ENCODE data around the gene CDX1.

DNA sequence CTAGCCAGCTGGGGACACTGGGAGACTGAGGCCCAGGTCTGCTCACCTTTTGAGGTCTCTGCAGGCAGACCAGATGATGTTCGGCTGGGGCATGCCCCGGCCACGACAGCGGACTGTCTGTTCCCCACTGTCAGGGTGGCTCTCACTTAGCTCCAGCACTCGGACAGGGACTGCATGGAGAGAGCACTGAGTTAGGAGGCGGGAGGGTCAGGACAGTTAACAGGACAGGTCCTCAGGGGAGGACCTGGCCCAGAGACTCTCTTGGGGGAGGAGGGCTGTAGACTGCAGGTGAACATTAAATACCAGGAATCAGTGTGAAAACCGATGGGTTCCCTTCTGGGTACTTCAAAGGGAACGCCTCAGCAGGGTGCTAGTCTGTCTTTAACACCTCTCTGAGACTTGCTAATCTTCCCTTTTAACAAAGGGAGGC lies 36.1 kb upstream of the CDX1 start:
- no peak for TF ChIP-seq EZH2 (IDR thresholded peaks at IDR 0.05)
- TF ChIP-seq, protein P1, sequence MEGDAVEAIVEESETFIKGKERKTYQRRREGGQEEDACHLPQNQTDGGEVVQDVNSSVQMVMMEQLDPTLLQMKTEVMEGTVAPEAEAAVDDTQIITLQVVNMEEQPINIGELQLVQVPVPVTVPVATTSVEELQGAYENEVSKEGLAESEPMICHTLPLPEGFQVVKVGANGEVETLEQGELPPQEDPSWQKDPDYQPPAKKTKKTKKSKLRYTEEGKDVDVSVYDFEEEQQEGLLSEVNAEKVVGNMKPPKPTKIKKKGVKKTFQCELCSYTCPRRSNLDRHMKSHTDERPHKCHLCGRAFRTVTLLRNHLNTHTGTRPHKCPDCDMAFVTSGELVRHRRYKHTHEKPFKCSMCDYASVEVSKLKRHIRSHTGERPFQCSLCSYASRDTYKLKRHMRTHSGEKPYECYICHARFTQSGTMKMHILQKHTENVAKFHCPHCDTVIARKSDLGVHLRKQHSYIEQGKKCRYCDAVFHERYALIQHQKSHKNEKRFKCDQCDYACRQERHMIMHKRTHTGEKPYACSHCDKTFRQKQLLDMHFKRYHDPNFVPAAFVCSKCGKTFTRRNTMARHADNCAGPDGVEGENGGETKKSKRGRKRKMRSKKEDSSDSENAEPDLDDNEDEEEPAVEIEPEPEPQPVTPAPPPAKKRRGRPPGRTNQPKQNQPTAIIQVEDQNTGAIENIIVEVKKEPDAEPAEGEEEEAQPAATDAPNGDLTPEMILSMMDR (IDR thresholded peaks at IDR 0.05) = no peak

Data from neural progenitor cell (in vitro differentiated cells).